ENCODE data around the gene UBASH3A.

Gene UBASH3A

GRCh38 chr21:42375506-42375905 lies 28.2 kb upstream of the UBASH3A start:
- DNase-seq, result peak in 1 of 2 experiments; percentile 35

GRCh38 chr21:42375966-42376337 lies 27.8 kb upstream of the UBASH3A start:
- no peak for DNase-seq

- DNase-seq, result no peak
Measured at GRCh38 chr21:42376338-42376982, 27.2 kb upstream of the UBASH3A start.

GRCh38 chr21:42377211-42377950 lies 26.3 kb upstream of the UBASH3A start:
- DNase-seq, result no peak

- DNase-seq, result no peak
Measured at GRCh38 chr21:42377951-42378340, 25.8 kb upstream of the UBASH3A start.

GRCh38 chr21:42378418-42378817 lies 25.3 kb upstream of the UBASH3A start:
- DNase-seq, result no peak

- DNase-seq, result no peak
Measured at GRCh38 chr21:42379426-42380215, 24.1 kb upstream of the UBASH3A start.

- peak; percentile 71 to 74 for DNase-seq
Measured at GRCh38 chr21:42381347-42381984, 22.2 kb upstream of the UBASH3A start.

- DNase-seq, result no peak
Measured at GRCh38 chr21:42382915-42383314, 20.8 kb upstream of the UBASH3A start.

- no peak for DNase-seq
Measured at GRCh38 chr21:42383331-42383730, 20.4 kb upstream of the UBASH3A start.

- no peak for DNase-seq
Measured at GRCh38 chr21:42384156-42384945, 19.4 kb upstream of the UBASH3A start.

GRCh38 chr21:42384989-42385388 lies 18.7 kb upstream of the UBASH3A start:
- no peak for DNase-seq

GRCh38 chr21:42385619-42386018 lies 18.1 kb upstream of the UBASH3A start:
- no peak for DNase-seq

GRCh38 chr21:42386034-42386591 lies 17.6 kb upstream of the UBASH3A start:
- DNase-seq, result no peak

- no peak for DNase-seq
Measured at GRCh38 chr21:42387164-42387563, 16.5 kb upstream of the UBASH3A start.

GRCh38 chr21:42387843-42388340 lies 15.8 kb upstream of the UBASH3A start:
- DNase-seq, result no peak

- DNase-seq, result no peak
Measured at GRCh38 chr21:42388740-42389448, 14.8 kb upstream of the UBASH3A start.

GRCh38 chr21:42389449-42389835 lies 14.3 kb upstream of the UBASH3A start:
- no peak for DNase-seq

GRCh38 chr21:42390193-42390592 lies 13.5 kb upstream of the UBASH3A start:
- DNase-seq, result no peak

GRCh38 chr21:42390696-42391095 lies 13.0 kb upstream of the UBASH3A start:
- DNase-seq, result no peak

- DNase-seq, result no peak
Measured at GRCh38 chr21:42391297-42391696, 12.4 kb upstream of the UBASH3A start.

Measured in activated T-cell treated with anti-CD3 and anti-CD28 coated beads, Interleukin-2, amount 50 U/mL, for 48 hours (primary cell).